WTC11 (cell line): ENCODE data around the gene ITPK1.

Experiments
- CDX4 ChIP-seq: fragments of 250-450 bp; sonication (Bioruptor Pico); IDR thresholded peaks from 2 replicates; pipeline ENCODE4 v1.9.0; 2021; ENCODE audit warnings: moderate library complexity, mild to moderate bottlenecking, inconsistent platforms, borderline replicate concordance
- CREB1 ChIP-seq: sonication (generic); formaldehyde crosslinking; IDR thresholded peaks from 2 replicates; pipeline ENCODE4 v1.8.0; 2023; ENCODE audit warnings: mild to moderate bottlenecking, missing genetic modification reagents
- CREM ChIP-seq: sonication (generic); formaldehyde crosslinking; IDR thresholded peaks from 2 replicates; pipeline ENCODE4 v1.8.1; 2022; ENCODE audit warnings: mild to moderate bottlenecking, missing genetic modification reagents, moderate library complexity
- EMX1 ChIP-seq: fragments of 250-450 bp; sonication (Bioruptor Pico); IDR thresholded peaks from 2 replicates; pipeline ENCODE4 v1.8.0; 2021; ENCODE audit warnings: mild to moderate bottlenecking
- ETV6 ChIP-seq: sonication (generic); formaldehyde crosslinking; IDR thresholded peaks from 2 replicates; pipeline ENCODE4 v1.8.1; 2022; ENCODE audit warnings: mild to moderate bottlenecking, missing genetic modification reagents
- MAX ChIP-seq: sonication (generic); formaldehyde crosslinking; IDR thresholded peaks from 2 replicates; pipeline ENCODE4 v1.8.0; 2022; ENCODE audit warnings: mild to moderate bottlenecking, missing genetic modification reagents
- NFYB ChIP-seq: sonication (generic); formaldehyde crosslinking; conservative IDR thresholded peaks from 2 replicates; pipeline ENCODE4 v1.8.0; 2022; ENCODE audit warnings: low read depth, missing genetic modification reagents
- PREB ChIP-seq: sonication (generic); formaldehyde crosslinking; IDR thresholded peaks from 2 replicates; pipeline ENCODE4 v1.8.1; 2022; ENCODE audit warnings: mild to moderate bottlenecking, missing genetic modification reagents, moderate library complexity, borderline replicate concordance
- TEAD4 ChIP-seq: sonication (generic); formaldehyde crosslinking; IDR thresholded peaks from 2 replicates; pipeline ENCODE4 v1.8.0; 2022; ENCODE audit warnings: mild to moderate bottlenecking, missing genetic modification reagents
- ZNF232 ChIP-seq: sonication (generic); formaldehyde crosslinking; IDR thresholded peaks from 2 replicates; pipeline ENCODE4 v1.8.0; 2022; ENCODE audit warnings: mild to moderate bottlenecking, missing genetic modification reagents
- TF ChIP-seq, protein P1 (sequence below): fragments of 200-600 bp; IDR thresholded peaks from 2 replicates; pipeline ENCODE4 v1.8.0; 2022; ENCODE audit warnings: antibody characterized with exemption
- TF ChIP-seq, protein P2 (sequence below): sonication (generic); formaldehyde crosslinking; IDR thresholded peaks from 2 replicates; pipeline ENCODE4 v1.8.1; 2022; ENCODE audit warnings: low read depth, mild to moderate bottlenecking, moderate library complexity, missing genetic modification reagents, borderline replicate concordance
- TF ChIP-seq, protein P3 (sequence below): sonication (generic); formaldehyde crosslinking; IDR thresholded peaks from 2 replicates; pipeline ENCODE4 v1.8.1; 2022; ENCODE audit warnings: low read depth, missing genetic modification reagents, borderline replicate concordance
- TF ChIP-seq, protein P4 (sequence below): fragments of 250-450 bp; sonication (Bioruptor Pico); IDR thresholded peaks from 2 replicates; pipeline ENCODE4 v1.9.0; 2021; ENCODE audit warnings: mild to moderate bottlenecking

DNA sequence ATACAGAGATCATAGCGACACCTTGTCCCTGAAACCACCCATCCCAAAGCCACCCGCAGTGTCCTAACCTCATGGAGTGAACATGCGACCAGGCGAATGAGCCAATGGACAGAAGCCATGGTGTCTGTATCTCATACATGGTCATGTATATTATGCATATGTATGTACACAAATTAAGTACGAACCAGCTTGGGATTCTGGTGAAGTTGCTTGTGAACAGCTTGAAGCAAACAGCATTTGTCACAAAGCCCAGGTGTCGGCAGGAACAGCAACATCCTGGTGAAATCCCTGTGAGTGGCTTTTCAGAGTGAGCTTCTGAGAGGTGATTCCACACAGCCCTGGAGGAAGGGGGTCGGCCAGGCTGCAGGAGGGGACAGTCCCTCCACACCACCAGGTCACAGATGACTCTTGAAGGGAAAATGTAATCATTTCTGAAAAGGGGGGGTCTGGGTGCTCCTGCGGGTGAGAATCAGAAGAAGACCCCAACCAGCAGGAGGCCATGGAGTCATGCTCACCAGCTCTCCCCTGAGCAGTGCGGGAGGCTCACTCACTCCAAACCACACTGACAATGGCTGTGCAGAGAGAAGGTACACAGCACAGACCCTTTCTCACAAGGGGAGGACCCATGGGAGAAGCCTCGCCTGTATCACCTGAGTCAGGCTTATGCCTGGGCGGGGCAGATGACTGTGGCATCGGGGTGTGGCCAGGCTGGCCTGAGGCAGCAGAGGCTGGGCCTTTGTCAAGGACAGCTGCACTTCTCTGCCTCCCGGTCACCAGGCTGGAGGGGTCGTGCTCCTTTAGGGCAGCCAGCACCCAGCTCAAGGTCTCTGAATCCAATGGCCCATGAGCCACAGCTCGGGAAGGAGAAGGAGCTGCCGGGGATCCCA, 178.4 kb downstream of the ITPK1 start:
- TF ChIP-seq EMX1 (CRISPR knock-in tag) (no peak), CREM (CRISPR knock-in tag) (no peak), ETV6 (CRISPR knock-in tag) (no peak), CREB1 (no peak), PREB (CRISPR knock-in tag) (no peak), CDX4 (CRISPR knock-in tag) (no peak), TEAD4 (CRISPR knock-in tag) (no peak), ZNF232 (no peak), MAX (CRISPR knock-in tag) (no peak), NFYB (no peak)
- TF ChIP-seq, protein P1, sequence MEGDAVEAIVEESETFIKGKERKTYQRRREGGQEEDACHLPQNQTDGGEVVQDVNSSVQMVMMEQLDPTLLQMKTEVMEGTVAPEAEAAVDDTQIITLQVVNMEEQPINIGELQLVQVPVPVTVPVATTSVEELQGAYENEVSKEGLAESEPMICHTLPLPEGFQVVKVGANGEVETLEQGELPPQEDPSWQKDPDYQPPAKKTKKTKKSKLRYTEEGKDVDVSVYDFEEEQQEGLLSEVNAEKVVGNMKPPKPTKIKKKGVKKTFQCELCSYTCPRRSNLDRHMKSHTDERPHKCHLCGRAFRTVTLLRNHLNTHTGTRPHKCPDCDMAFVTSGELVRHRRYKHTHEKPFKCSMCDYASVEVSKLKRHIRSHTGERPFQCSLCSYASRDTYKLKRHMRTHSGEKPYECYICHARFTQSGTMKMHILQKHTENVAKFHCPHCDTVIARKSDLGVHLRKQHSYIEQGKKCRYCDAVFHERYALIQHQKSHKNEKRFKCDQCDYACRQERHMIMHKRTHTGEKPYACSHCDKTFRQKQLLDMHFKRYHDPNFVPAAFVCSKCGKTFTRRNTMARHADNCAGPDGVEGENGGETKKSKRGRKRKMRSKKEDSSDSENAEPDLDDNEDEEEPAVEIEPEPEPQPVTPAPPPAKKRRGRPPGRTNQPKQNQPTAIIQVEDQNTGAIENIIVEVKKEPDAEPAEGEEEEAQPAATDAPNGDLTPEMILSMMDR: no peak
- TF ChIP-seq, protein P2, sequence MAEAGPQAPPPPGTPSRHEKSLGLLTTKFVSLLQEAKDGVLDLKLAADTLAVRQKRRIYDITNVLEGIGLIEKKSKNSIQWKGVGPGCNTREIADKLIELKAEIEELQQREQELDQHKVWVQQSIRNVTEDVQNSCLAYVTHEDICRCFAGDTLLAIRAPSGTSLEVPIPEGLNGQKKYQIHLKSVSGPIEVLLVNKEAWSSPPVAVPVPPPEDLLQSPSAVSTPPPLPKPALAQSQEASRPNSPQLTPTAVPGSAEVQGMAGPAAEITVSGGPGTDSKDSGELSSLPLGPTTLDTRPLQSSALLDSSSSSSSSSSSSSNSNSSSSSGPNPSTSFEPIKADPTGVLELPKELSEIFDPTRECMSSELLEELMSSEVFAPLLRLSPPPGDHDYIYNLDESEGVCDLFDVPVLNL (CRISPR knock-in tag): no peak
- TF ChIP-seq, protein P3, sequence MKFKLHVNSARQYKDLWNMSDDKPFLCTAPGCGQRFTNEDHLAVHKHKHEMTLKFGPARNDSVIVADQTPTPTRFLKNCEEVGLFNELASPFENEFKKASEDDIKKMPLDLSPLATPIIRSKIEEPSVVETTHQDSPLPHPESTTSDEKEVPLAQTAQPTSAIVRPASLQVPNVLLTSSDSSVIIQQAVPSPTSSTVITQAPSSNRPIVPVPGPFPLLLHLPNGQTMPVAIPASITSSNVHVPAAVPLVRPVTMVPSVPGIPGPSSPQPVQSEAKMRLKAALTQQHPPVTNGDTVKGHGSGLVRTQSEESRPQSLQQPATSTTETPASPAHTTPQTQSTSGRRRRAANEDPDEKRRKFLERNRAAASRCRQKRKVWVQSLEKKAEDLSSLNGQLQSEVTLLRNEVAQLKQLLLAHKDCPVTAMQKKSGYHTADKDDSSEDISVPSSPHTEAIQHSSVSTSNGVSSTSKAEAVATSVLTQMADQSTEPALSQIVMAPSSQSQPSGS (CRISPR knock-in tag): no peak
- TF ChIP-seq, protein P4, sequence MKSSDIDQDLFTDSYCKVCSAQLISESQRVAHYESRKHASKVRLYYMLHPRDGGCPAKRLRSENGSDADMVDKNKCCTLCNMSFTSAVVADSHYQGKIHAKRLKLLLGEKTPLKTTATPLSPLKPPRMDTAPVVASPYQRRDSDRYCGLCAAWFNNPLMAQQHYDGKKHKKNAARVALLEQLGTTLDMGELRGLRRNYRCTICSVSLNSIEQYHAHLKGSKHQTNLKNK (CRISPR knock-in tag): no peak
